ENCODE data around the gene RARS2.
"Not testable (repeated sequence)": the region's sequence is repeated elsewhere in the genome, so short reads cannot be mapped to it uniquely, and the experiment has no call there.

The RARS2 gene, protein sequence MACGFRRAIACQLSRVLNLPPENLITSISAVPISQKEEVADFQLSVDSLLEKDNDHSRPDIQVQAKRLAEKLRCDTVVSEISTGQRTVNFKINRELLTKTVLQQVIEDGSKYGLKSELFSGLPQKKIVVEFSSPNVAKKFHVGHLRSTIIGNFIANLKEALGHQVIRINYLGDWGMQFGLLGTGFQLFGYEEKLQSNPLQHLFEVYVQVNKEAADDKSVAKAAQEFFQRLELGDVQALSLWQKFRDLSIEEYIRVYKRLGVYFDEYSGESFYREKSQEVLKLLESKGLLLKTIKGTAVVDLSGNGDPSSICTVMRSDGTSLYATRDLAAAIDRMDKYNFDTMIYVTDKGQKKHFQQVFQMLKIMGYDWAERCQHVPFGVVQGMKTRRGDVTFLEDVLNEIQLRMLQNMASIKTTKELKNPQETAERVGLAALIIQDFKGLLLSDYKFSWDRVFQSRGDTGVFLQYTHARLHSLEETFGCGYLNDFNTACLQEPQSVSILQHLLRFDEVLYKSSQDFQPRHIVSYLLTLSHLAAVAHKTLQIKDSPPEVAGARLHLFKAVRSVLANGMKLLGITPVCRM

DNA sequence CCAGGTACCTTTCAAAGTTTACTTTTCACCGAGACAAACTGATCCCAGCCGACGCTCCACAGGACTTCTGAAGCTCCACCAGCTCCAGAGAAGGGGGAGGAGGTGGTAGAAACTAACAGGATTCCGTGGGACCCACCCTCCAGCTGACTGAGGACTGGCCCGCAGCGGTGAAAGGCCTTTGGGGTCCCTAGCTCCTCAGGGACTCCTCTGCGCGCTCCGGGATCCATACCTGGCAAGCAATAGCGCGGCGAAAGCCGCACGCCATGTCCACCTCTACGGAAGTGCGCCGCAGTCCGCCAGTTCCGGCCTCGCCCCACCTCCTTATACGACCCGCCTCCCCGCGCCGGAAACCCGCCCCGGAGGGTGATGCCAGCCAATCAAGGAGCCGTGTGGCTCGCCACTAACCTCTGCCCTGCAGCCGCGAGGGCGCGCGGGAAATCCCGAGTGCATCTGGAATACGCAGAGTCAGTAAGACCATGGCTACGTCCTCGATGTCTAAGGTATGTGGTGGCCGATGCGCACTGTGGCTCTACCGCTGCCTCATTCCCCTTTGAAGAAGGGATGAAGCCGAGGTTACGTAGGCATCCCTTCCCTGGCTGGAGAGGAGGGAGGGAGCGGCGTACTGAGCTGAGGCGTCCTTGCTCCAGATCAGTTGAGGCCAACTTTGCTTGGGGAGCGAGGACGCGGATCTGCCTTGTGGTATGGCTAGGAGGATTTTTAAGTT lies at the start of gene RARS2, which contains the start of gene ORC3:
Gene RARS2 (minus strand): TSS at position 295 of the 724 bp plus-strand sequence. CDS start 30 bp downstream, at position 265.
Gene ORC3 (plus strand): TSS at position 443 of the 724 bp plus-strand sequence. CDS start 34 bp downstream, at position 477.
- FAIRE-seq (peak; percentile 21), DNase-seq (ENCODE audit: low spot score) (peak; percentile 78)

DNA sequence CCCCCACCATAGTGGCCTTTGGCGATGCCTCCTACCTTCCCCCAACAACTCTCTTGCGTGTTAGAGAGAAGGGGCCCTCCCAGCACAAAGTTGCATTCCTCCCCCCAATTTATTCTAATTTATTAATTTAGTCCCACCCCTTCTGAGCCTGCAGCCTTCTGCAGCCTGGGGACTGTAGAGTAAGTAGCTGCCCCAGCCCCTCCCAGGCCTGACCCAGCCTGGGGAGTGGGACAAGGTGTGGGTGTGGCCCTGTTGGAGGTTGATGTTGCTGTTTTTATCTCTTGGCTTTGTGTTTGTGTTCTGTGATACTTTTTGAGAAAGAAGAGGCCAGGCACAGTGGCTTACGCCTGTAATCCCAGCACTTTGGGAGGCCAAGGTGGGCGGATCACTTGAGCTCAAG lies 49.6 kb upstream of the RARS2 start:
- no peak for DNase-seq (ENCODE audit: low spot score)
- FAIRE-seq, result no peak

DNA sequence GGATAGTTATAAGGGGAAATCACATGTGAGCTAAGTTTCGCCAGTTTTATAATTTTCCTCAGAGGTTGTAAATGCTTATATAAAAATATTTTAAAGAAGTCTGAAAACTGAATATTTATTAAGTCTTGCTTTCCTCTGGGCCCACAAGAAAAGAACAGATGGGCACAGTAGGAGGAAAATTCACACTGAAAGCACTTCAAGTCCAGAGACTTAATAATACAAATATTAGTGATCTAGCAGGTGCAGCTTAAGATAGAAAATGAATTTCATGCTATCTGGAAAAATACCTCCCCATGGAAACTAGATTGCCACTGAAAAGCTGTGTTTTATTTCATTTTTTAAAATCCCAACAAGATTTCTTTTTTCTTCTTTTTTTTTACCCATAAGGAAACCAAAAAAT lies 47.3 kb upstream of the RARS2 start:
- DNase-seq (ENCODE audit: low spot score) (no peak), FAIRE-seq (no peak)

DNA sequence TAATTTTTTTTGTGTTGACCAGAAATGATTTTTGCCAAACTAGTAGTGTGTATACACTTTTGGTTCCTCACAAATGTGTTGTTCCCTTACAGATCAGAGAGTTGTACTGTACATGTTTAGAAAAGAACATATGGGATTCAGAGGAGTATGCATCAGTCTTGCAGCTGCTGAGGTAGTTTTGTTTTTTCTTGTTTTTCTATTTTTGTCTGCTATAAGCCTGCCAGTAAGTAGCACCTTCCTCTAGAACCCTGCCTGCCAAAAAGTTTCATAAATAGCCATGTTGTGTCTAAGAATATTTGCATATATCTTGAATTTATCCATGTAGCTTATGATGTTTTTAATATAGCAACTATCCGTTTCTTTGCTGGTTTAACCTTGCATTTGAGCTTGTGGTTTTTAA lies 46.5 kb upstream of the RARS2 start:
- FAIRE-seq, result no peak
- no peak for DNase-seq (ENCODE audit: low spot score)

DNA sequence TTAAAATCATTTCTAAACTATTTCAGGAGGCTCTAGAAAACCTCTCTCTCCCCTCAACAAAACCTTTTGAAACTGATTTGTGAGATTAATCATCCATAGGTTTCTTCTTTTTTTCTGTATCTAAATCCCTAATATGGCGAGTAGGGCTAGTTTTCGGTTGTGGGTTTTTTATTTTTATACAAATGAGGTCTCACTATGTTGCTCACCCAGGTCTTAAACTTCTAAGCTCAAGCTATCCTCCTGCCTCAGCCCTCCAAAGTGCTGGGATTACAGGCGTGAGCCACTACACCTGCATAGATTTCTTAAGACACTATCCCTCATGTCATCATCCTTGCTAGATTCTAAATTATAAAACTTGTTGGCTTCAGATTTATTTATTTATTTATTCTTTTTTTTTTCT lies 44.1 kb upstream of the RARS2 start:
- FAIRE-seq (no peak), DNase-seq (ENCODE audit: low spot score) (no peak)

DNA sequence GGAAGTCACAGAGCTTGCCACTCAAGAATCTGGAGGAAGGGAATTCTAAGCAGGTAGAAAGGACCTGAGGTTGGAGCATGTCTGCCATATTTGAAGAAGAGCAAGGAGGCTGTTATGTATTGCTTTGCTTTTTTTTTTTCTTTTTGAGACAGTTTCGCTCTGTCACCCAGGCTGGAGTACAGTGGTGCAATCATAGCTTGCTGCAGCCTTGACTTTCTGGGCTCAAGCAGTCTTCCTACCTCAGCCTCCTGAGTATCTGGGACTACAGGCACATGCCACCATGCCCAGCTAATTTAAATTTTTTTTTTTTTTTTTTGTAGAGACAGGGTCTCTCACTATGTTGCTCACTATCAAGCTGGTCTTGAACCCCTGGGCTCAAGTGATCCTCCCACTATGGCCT lies 41.0 kb upstream of the RARS2 start:
- FAIRE-seq (no peak), DNase-seq (ENCODE audit: low spot score) (no peak)

DNA sequence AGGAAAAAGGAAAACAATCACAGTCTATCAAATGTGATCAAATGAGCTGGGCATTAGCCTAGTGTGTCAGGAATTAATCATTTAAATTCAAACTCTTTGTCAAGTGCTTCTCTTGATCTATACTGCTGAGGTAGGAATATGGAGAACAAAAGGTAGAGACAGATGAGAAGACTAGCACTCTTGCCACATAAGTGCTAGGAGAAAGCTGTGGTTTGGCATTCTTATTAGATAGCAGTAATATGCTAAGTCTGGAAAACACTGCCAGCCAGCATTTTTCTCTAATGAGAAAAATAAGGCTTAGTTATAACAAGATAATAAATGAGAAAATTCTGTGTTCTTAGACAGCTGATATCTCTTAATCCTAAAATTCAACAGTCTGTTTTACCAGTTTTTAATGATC lies 39.1 kb upstream of the RARS2 start:
- no peak for DNase-seq (ENCODE audit: low spot score)
- no peak for FAIRE-seq

DNA sequence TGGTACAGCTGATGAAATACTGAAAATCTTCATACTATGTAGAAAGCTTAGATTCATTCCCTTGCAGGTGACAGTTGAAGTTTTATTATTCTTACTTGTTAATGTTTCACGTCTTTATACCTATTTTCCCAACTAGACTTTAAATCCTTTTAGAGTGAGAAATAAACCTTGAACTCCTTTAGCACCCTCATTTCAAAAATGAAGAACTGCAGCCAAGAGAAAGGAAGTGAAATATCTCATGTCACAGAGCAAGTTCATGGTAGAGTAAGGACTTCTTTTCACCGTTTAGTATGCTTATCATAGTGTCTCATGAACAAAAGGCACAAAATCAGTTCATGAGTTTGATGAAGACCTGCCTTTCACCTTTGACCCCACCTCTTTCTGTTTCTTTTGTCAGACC lies 38.6 kb upstream of the RARS2 start:
- FAIRE-seq, result no peak
- DNase-seq (ENCODE audit: low spot score), result no peak

DNA sequence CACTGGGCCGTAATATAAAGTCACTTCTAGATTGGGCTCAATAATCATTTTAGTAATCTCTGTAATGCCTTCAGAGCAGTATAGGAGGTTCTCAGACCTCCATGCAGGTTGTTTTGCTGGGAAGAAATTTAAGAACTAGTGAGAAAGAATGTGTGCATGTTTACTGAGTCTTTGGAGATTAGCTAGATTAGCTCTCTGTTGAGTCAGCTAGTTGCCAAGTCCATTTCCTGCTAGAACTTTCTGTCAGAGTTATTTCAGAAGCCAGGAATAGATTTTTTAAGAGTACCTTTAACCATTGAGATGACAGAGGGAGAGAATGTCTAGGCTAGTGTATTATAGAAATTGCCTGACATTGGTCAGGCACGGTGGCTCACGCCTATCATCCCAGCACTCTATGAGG lies 33.5 kb upstream of the RARS2 start:
- no peak for DNase-seq (ENCODE audit: low spot score)
- FAIRE-seq, result no peak

DNA sequence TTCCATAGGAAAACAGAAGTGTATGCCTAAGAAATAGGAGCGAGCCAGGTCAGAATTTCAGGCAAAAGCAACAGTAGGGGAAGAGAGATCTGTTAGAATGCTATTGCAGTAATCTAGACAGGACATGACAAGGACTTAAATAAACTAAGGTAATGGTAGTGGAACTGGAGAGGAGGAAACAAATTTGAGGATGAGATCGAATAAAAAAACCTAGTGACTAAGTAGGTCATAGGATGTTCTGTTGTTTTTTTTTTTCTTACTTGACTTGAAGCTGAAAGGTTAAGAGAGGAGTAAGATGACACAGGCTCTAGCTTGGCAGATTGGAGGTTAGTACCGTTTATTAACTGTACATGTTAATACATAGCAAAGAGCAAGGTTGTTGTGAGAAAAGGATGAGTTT lies 28.7 kb upstream of the RARS2 start:
- FAIRE-seq (no peak), DNase-seq (ENCODE audit: low spot score) (no peak)

DNA sequence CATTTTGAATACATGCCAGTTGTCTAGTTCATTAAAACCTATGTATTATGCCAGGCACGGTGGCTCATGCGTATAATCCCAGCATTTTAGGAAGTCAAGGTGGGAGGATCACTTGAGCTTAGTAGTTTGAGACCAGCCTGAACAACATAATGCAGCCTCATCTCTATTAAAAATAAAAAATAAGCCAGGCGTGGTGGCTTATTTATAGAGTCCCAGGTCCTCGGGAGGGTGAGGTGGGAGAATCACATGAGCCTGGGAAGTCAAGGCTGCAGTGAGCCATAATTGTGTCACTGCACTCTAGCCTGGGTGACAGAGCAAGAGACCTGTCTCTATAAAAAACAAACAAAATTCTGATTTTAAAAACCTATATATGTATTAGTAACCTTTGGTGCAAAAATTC lies 27.6 kb upstream of the RARS2 start:
- DNase-seq (ENCODE audit: low spot score) (no peak), FAIRE-seq (no peak)

DNA sequence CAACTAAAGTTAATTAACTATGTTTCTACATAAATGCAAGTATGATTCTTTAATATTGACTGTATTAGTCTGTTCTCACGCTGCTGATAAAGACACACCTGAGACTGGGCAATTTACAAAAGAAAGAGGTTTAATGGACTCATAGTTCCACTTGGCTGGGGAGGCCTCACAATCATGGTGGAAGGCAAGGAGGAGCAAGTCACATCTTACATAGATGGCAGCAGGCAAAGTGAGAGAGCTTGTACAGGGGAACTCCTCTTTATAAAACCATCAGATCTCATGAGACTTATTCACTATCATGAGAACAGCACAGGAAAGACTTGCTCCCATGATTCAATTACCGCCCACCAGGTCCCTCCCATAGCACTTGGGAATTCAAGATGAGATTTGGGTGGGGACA lies 23.2 kb upstream of the RARS2 start:
- DNase-seq (ENCODE audit: low spot score); FAIRE-seq: not testable (repeated sequence)

DNA sequence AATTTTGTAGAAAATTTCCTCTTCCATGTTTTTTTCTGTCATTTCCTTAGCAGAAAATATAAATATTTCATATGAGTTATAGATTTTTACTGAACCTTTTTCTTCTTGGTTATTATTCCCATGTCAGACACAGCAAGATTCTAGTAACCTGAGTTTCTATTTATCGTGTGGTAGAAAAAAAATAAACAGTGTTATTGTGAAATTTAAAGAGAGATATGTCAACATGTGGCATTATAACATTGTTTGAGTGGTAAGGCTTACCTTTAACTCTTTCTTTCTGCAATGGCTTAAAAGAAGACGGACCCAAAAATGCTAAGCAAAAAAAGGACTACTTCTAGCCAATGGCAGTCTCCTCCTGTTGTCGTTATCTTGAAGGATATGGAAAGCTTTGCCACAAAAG lies 19.0 kb upstream of the RARS2 start:
- FAIRE-seq (no peak), DNase-seq (ENCODE audit: low spot score) (no peak)

DNA sequence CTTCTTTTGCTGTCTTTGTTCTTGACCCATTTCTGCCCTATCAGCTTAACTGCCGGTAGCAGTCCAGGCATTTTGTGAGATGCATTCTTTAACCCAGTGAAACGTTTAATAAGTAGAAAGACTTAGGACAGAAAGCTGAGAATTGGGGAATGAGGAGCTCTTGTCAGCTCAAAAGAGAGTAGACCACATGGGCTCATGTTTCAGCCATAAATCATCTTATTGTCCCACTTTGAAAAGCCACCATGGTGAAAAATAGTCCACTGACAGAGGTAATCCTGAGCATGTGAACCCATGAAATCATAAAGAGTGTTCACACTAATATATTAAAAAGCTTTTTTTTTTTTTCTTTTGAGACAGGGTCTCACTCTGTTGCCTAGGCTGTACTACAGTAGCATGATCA lies 16.4 kb upstream of the RARS2 start:
- FAIRE-seq (no peak), DNase-seq (ENCODE audit: low spot score) (no peak)

DNA sequence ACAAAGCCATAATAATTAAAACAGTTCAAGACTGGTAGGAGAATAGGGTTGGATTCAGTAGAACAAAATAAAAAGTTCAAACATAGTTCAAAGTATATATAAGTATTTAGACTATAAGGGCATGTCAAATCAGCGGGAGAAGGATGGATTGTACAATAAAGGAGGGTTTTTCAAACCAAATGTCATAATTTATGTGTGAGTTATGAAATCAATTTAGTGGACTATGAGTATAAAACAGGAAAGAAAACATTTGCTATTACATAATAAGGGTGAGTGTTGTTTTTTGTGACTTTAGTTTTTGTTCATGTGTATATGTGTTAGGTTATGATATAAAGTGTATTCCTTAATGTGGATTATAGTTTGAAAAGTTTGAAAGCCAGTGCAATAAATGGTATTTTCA lies 10.8 kb upstream of the RARS2 start:
- no peak for FAIRE-seq
- no peak for DNase-seq (ENCODE audit: low spot score)

DNA sequence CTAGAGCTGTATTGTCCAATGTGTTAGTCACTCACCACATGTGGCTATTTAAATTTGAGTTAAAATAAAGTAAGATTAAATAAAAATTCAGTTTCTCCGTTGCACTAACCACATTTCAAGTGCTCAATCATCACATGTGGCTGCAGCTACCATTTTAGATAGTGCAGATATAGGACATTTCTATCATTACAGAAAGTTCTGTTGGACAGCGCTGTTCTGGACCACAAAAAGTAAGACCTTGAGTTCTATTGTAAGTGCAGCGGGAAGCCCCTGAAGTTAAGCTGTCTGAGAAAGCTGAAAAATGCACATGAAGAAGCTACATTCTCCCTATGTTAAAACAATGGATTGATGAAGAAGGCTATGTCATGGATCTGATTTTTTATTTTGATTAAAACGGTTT lies 1.2 kb upstream of the RARS2 start:
- DNase-seq (ENCODE audit: low spot score), result no peak

DNA sequence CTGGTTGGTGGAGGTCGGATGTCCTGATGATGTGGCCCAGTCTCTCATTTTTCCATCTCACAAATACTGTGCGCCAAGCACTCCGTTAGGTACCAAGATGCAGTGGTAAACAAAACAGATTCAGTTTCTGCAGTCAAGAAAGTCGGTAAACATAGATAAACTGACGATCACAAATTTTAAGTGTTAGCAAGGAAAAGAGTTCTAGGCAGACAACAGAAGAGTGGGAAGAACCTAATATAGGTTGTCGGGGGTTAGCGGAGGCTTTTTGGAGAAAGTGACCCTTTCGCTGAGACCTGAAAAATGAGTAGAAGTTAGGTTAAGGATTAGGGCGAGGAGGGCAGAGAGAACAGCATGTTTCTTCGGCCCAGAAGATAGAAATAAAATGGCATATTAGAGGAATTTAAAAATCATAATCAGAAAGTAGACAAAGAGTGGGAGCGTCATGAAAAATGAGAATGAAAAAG lies 662 bp upstream of the RARS2 start:
- no peak for FAIRE-seq
- DNase-seq (ENCODE audit: low spot score), result no peak

More for the DNA sequence above, 1.2 kb upstream of the RARS2 start:
- FAIRE-seq, result no peak

DNA sequence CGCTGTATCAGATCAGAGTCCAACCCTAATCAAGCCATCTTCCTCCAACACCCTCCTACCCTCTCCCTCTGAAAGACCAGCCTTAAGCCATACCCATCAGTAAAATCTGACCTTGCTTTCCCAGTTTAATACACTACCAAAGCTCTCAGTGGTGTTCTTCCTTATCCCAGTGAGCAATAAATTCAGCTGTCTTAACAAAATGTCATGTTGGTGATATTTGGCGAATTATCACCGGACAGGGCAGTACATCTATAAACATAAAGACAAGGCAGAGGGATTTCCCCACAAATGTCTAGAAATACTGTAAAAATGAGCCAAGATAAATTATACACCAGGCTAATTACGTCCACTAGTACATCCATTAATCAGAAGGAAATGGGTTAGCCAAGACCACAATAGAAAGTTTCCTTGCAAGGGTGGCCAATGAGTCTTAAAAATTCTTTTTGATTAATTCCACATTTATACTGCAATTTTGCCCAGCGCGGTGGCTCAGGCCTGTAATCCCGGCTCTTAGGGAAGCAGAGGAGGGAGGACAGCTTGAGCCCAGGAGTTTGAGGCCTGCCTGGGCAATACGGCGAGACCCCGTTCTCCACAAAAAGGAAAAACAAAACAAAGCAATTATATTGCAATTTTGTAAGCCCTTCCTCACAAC lies 905 bp downstream of the RARS2 start:
- DNase-seq (ENCODE audit: low spot score), result no peak
- FAIRE-seq, result no peak

DNA sequence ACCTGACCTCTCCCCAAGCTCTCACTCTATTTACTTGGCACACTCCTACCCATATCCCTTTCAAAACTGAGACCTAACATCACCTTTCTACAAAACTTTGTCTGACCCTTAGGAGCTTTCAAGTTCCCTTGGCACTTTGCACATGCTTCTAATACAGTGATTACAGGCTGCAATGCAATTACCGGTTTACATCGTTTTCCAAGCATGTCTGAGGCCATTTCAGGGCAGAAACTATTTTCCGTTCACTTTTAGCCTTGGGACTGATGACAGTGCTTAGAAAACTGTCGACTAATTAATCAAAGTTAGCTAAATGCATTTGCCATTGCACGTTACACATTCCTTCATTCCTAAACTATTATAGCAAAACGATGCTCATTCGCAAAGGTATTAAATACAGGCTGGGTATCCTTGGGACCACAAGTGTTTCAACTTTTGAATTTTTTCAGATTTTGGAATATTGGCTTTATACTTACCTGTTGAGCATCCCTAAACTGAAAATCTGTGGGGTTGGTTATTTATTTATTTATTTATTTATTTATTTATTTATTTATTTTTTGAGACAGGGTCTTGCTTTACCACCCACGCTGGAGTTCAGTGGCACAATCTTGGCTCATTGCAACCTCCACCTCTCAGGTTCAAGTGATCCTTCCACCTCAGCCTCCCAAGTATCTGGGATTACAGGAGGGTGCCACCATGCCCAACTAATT lies 3.3 kb downstream of the RARS2 start:
- no peak for FAIRE-seq

DNA sequence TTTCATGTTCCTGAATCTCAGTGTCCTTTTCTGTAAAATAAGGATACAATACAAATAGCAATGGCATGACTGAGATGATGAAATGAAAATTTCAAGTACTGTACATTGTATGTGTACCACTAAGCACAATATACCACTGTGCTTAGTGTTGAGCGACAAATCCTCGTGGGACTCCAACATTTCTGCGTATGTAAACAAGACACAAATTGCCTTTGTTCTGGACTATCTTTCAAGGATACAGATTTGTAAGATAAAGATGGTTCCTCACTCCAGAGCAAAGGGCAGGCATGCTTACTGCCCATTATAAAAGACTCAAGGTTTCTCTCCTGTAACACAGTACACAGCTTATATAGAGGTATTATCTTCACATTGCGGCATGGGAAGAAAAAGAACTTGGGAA lies 6.0 kb downstream of the RARS2 start:
- DNase-seq (ENCODE audit: low spot score) (no peak), FAIRE-seq (no peak)

More for the DNA sequence above, 3.3 kb downstream of the RARS2 start:
- no peak for DNase-seq (ENCODE audit: low spot score)

DNA sequence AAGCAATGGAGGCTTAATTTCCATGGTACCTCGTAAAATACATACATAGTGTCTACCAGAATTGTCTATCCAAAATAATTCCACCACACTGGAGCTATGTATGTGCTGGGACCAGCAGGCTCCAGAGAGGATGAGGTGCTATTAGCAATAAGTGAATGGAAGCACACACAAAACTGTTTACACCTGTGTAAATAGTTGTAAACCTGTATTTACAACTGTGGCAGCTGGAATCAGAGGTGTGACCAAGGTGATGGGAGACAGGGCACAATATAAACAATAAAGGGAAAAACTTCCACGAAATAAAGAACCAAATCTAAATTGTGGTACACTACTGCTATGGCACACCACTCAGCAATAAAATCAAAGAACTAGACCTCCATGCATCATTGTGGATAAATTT lies 14.4 kb downstream of the RARS2 start:
- FAIRE-seq (no peak), DNase-seq (ENCODE audit: low spot score) (no peak)
